Neural cell (in vitro differentiated cells): ENCODE data around the gene ANKZF1. TPM values are rescaled to one million over a fixed set of nuclear protein-coding genes. Genes with fewer than 3 reads are reported as not detected.

Source experiments
- H2AFZ ChIP-seq: fragments of 200-600, 300-800 bp; sonication (generic), shearing (Covaris generic); 2 replicates; pipeline ENCODE4 v1.6.0; 2014; ENCODE audit warnings: low read depth, mild to moderate bottlenecking, antibody characterized with exemption, low read length, moderate library complexity
- H3F3A ChIP-seq: fragments of 200-600 bp; shearing (Covaris generic); 2 replicates; pipeline ENCODE4 v1.6.1; 2016; ENCODE audit warnings: mild to moderate bottlenecking, moderate library complexity, mixed read lengths, antibody characterized with exemption, low read length; ENCODE audit not compliant: insufficient read depth, poor library complexity, severe bottlenecking
- H3K27ac ChIP-seq: fragments of 200-600, 300-800 bp; sonication (generic), shearing (Covaris generic); 2 replicates; pipeline ENCODE4 v1.5.1; 2014; ENCODE audit warnings: mild to moderate bottlenecking, low read length, moderate library complexity
- H3K27me3 ChIP-seq: fragments of 300-800, 200-600 bp; sonication (generic), shearing (Covaris generic); 2 replicates; pipeline ENCODE4 v1.6.0; 2014; ENCODE audit warnings: mild to moderate bottlenecking, low read depth, low read length, moderate library complexity; ENCODE audit not compliant: insufficient read depth
- H3K36me3 ChIP-seq: fragments of 300-800, 200-600 bp; sonication (generic), shearing (Covaris generic); 2 replicates; pipeline ENCODE4 v1.5.1; 2014; ENCODE audit warnings: mild to moderate bottlenecking, antibody characterized with exemption, low read length, moderate library complexity; ENCODE audit not compliant: insufficient read depth
- H3K4me2 ChIP-seq: fragments of 300-800, 200-600 bp; sonication (generic), shearing (Covaris generic); 2 replicates; pipeline ENCODE4 v1.6.0; 2014; ENCODE audit warnings: mild to moderate bottlenecking, low read length
- H3K4me3 ChIP-seq: fragments of 300-800, 200-600 bp; sonication (generic), shearing (Covaris generic); 2 replicates; pipeline ENCODE4 v1.5.1; 2014; ENCODE audit warnings: mild to moderate bottlenecking, low read length, moderate library complexity
- H3K79me2 ChIP-seq: fragments of 200-600 bp; shearing (Covaris generic); replicated peaks from 2 replicates; pipeline ENCODE4 v1.6.0; 2014; ENCODE audit warnings: mild to moderate bottlenecking, low read length, moderate library complexity; ENCODE audit not compliant: insufficient read depth
- H3K9ac ChIP-seq: fragments of 300-800, 200-600 bp; sonication (generic), shearing (Covaris generic); 2 replicates; pipeline ENCODE4 v1.6.1; 2016; ENCODE audit warnings: mild to moderate bottlenecking, low read length, mixed read lengths
- H3K9me2 ChIP-seq: fragments of 200-600 bp; shearing (Covaris generic); 2 replicates; pipeline ENCODE4 v1.6.1; 2016; ENCODE audit warnings: mild to moderate bottlenecking, low read length, mixed read lengths; ENCODE audit not compliant: insufficient read depth
- H3K9me3 ChIP-seq: fragments of 200-600, 300-800 bp; sonication (generic), shearing (Covaris generic); 2 replicates; pipeline ENCODE4 v1.6.1; 2016; ENCODE audit warnings: mild to moderate bottlenecking, mixed run types, low read length, moderate library complexity, mixed read lengths
- H4K20me1 ChIP-seq: fragments of 200-600 bp; shearing (Covaris generic); 2 replicates; pipeline ENCODE4 v1.6.1; 2016; ENCODE audit warnings: mild to moderate bottlenecking, mixed run types; ENCODE audit not compliant: insufficient read depth
- CTCF ChIP-seq: fragments of 450-650 bp; IDR thresholded peaks from 2 replicates; pipeline ENCODE4 v1.5.1; 2014; ENCODE audit warnings: antibody characterized with exemption, mild to moderate bottlenecking, moderate library complexity; ENCODE audit not compliant: poor library complexity, severe bottlenecking
- EP300 ChIP-seq: fragments of 450-650 bp; conservative IDR thresholded peaks from 2 replicates; pipeline ENCODE4 v1.6.1; 2014; ENCODE audit warnings: antibody characterized with exemption, mild to moderate bottlenecking, moderate library complexity; ENCODE audit not compliant: poor library complexity, severe bottlenecking
- EZH2 ChIP-seq: fragments of 200-600, 300-800 bp; shearing (Covaris generic), sonication (generic); IDR thresholded peaks from 2 replicates; pipeline ENCODE4 v1.6.1; 2014; ENCODE audit warnings: antibody characterized with exemption, low read length, borderline replicate concordance, mild to moderate bottlenecking; ENCODE audit not compliant: insufficient read depth, poor library complexity, severe bottlenecking
- MXI1 ChIP-seq: fragments of 450-650 bp; conservative IDR thresholded peaks from 2 replicates; pipeline ENCODE4 v1.6.1; 2014; ENCODE audit warnings: antibody characterized with exemption, mild to moderate bottlenecking; ENCODE audit not compliant: poor library complexity, severe bottlenecking
- POLR2AphosphoS5 ChIP-seq: IDR thresholded peaks from 2 replicates; pipeline ENCODE4 v1.6.1; 2012
- RAD21 ChIP-seq: fragments of 450-650 bp; conservative IDR thresholded peaks from 2 replicates; pipeline ENCODE4 v1.6.1; 2014; ENCODE audit warnings: antibody characterized with exemption, mild to moderate bottlenecking, moderate library complexity
- REST ChIP-seq: IDR thresholded peaks from 2 replicates; pipeline ENCODE4 v1.6.1; 2012; ENCODE audit warnings: borderline replicate concordance
- SMC3 ChIP-seq: fragments of 450-650 bp; conservative IDR thresholded peaks from 2 replicates; pipeline ENCODE4 v1.6.1; 2014; ENCODE audit warnings: antibody characterized with exemption, mild to moderate bottlenecking, moderate library complexity; ENCODE audit not compliant: poor library complexity
- TAF1 ChIP-seq: IDR thresholded peaks from 2 replicates; pipeline ENCODE4 v1.6.1; 2012; ENCODE audit warnings: low read depth
- polyA minus RNA-seq: library from RNA; depleted of rRNA, polyadenylated mRNA; stranded (reverse); fragments of >200 nt; gene quantifications from 2 replicates; pipeline ENCODE4 v1.2.3, GENCODE V29; 2014
- polyA plus RNA-seq: library from polyadenylated mRNA; depleted of rRNA; stranded (reverse); fragments of >200 nt; gene quantifications from 2 replicates; pipeline ENCODE4 v1.2.3, GENCODE V29; 2014

Gene ANKZF1
- 185 and 204 TPM in 2 replicates for polyA plus RNA-seq
- 45.5 and 49.7 TPM in 2 replicates for polyA minus RNA-seq

- Histone ChIP-seq H3K9me3 (no peaks in the 10 kb centered on the region), H3F3A (peaks cover 6% of the 10 kb centered on the region), H3K36me3 (no peaks in the 10 kb centered on the region), H3K27me3 (no peaks in the 10 kb centered on the region), H3K4me2 (peak within 1 kb of the TSS; percentile 95), H3K9me2 (no peaks in the 10 kb centered on the region), H3K4me3 (peak within 1 kb of the TSS; percentile 78), H3K9ac (peak within 1 kb of the TSS; percentile 93), H4K20me1 (no peaks in the 10 kb centered on the region), H3K79me2 (peaks cover 17% of the 10 kb centered on the region), H3K27ac (peak within 1 kb of the TSS; percentile 96), H2AFZ (peak within 1 kb of the TSS; percentile 41)
- TF ChIP-seq REST (no peak), EZH2 (no peak), POLR2AphosphoS5 (peak; percentile 86), CTCF (peak; percentile 40), EP300 (peak; percentile 74), RAD21 (peak; percentile 26), TAF1 (peak; percentile 57), SMC3 (peak; percentile 45)
These were observed at the start of gene ANKZF1, which contains the start of gene ATG9A for GRCh38 chr2:219229305-219230058. TSS of gene ANKZF1 (plus strand) at chr2:219229806. CDS start at chr2:219230258, 452 bp downstream. TSS of gene ATG9A (minus strand) at chr2:219229636. CDS start at chr2:219228024, 1,612 bp downstream.

- H3K27ac ChIP-seq = no peak overlapping the region
- no peaks in the 10 kb centered on the region for H3K9me2 ChIP-seq
- no peak overlapping the region for H3K9ac ChIP-seq
- H3K27me3 ChIP-seq = no peaks in the 10 kb centered on the region
- H3K36me3 ChIP-seq = peaks cover 6% of the 10 kb centered on the region
- H3K4me2 ChIP-seq = no peak overlapping the region
- H3K79me2 ChIP-seq = peaks cover 16% of the 10 kb centered on the region
- H3F3A ChIP-seq = peaks cover 3% of the 10 kb centered on the region
- no peaks in the 10 kb centered on the region for H4K20me1 ChIP-seq
- no peaks in the 10 kb centered on the region for H3K9me3 ChIP-seq
- H3K4me3 ChIP-seq = no peak overlapping the region
- TF ChIP-seq RAD21 (no peak), EZH2 (no peak), SMC3 (no peak), TAF1 (no peak), MXI1 (no peak), REST (no peak), POLR2AphosphoS5 (no peak), CTCF (no peak), EP300 (no peak)
- H2AFZ ChIP-seq = no peak overlapping the region
These were observed 48.6 kb upstream of the ANKZF1 start for GRCh38 chr2:219180961-219181360.
